ENCODE results near the gene PSME4.
"Not testable (repeated sequence)": the region's sequence is repeated elsewhere in the genome, so short reads cannot be mapped to it uniquely, and the experiment has no call there.

PSME4 gene

GRCh38 chr2:53942280-53942679 is 28.5 kb downstream of the PSME4 start:
- no peaks in the 10 kb centered on the region for H3K9me3 Mint-ChIP-seq
- peaks cover 8% of the 10 kb centered on the region for H3K4me1 Mint-ChIP-seq (ENCODE audit: low read depth)
- H3K27me3 Mint-ChIP-seq: no peaks in the 10 kb centered on the region
- no peak overlapping the region for H3K27ac Mint-ChIP-seq
- H3K36me3 Mint-ChIP-seq (ENCODE audit: low read depth): peaks cover 37% of the 10 kb centered on the region
- H3K4me3 Mint-ChIP-seq: no peak overlapping the region
- intact Hi-C loops (cut with micrococcal nuclease): no loop called here

DNA sequence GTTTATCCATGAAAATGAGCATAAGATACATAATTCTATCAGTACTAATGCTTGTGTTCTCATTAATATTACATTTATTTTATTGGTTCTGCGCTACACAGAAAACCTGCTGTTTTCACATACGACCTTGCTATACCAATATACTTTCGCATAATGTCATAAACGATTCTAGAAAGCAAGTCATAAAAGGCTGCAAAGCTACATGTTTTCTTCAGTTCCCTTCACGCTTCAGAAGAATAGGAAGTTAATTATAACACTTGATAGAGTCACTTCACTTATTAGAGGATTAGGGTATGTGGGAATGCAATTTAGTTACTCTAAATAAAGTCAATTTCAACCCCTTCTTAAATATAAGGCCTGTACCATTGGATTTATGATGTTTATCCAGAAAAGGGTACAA is 29.0 kb downstream of the PSME4 start:
- Mint-ChIP-seq H3K4me1 (ENCODE audit: low read depth) (peaks cover 6% of the 10 kb centered on the region), H3K9me3 (no peaks in the 10 kb centered on the region), H3K36me3 (ENCODE audit: low read depth) (peaks cover 37% of the 10 kb centered on the region), H3K27ac (no peak overlapping the region), H3K4me3 (no peak overlapping the region), H3K27me3 (no peaks in the 10 kb centered on the region)
- intact Hi-C loops (cut with micrococcal nuclease): no loop called here

DNA sequence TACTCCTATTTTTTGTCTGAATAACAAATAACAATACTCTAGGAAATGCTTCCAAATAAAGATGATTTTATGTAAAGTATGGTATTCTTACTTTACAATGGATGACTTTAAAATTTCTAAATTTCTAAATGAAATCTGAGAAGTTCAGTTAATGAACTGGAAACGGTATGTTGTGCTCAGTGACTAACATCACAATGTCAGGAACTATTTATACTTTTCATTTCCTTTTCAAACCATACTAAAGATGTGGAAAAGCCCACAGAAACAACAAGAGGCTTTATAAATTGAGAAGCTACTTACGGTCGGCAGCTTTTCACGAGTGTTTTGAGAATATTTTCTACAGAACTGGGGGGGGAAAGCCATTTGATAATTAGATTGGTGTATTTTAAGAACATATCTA is 31.1 kb downstream of the PSME4 start:
- intact Hi-C loops (cut with micrococcal nuclease): no loop called here
- Mint-ChIP-seq H3K27me3 (no peaks in the 10 kb centered on the region), H3K27ac (no peak overlapping the region), H3K36me3 (ENCODE audit: low read depth) (peaks cover 38% of the 10 kb centered on the region), H3K4me3 (no peak overlapping the region), H3K9me3 (no peaks in the 10 kb centered on the region), H3K4me1 (ENCODE audit: low read depth) (no peaks in the 10 kb centered on the region)

GRCh38 chr2:53938904-53939303 is 31.9 kb downstream of the PSME4 start:
- Mint-ChIP-seq H3K9me3 (no peaks in the 10 kb centered on the region), H3K27ac (no peak overlapping the region), H3K36me3 (ENCODE audit: low read depth) (peaks cover 43% of the 10 kb centered on the region), H3K4me3 (no peak overlapping the region), H3K27me3 (no peaks in the 10 kb centered on the region), H3K4me1 (ENCODE audit: low read depth) (no peaks in the 10 kb centered on the region)
- intact Hi-C loops (cut with micrococcal nuclease): no loop called here

GRCh38 chr2:53933329-53933728 is 37.5 kb downstream of the PSME4 start:
- peaks cover 83% of the 10 kb centered on the region for H3K36me3 Mint-ChIP-seq (ENCODE audit: low read depth)

GRCh38 chr2:53926321-53926720 is 44.5 kb downstream of the PSME4 start:
- H3K27ac Mint-ChIP-seq; intact Hi-C loops (cut with micrococcal nuclease); H3K27me3 Mint-ChIP-seq; H3K4me1 Mint-ChIP-seq (ENCODE audit: low read depth); H3K9me3 Mint-ChIP-seq; H3K4me3 Mint-ChIP-seq: not testable (repeated sequence)
- peaks cover 92% of the 10 kb centered on the region for H3K36me3 Mint-ChIP-seq (ENCODE audit: low read depth)

More at GRCh38 chr2:53933329-53933728, 37.5 kb downstream of the PSME4 start:
- intact Hi-C loops (cut with micrococcal nuclease): loop anchor here (5.0 kb wide), 1 partner anchor 46 kb away; no protein-coding TSS in a partner anchor
- Mint-ChIP-seq H3K4me3 (no peak overlapping the region), H3K27ac (no peak overlapping the region), H3K27me3 (no peaks in the 10 kb centered on the region), H3K9me3 (no peaks in the 10 kb centered on the region), H3K4me1 (ENCODE audit: low read depth) (no peaks in the 10 kb centered on the region)

DNA sequence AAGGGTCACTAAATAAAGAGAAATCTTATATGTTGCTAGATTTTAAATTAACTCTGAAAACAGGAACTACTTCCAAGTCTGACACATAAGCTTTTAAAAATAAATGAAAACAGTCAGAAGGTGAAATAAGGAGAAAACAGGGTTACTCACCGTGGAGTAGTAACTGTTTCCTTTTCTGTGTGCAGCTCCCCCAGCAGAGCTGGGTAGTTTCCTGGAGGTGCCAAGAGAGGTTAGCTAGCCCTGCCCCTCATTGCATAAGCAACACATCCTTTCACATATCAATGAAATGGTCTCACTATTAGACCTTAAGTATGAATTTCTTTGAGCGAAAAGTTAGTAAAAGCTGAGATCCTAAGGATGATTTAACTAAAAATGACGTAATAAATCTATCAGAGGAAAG is 57.1 kb downstream of the PSME4 start:
- peaks cover 47% of the 10 kb centered on the region for H3K36me3 Mint-ChIP-seq (ENCODE audit: low read depth)
- H3K27me3 Mint-ChIP-seq: no peaks in the 10 kb centered on the region
- intact Hi-C loops (cut with micrococcal nuclease): no loop called here
- H3K4me3 Mint-ChIP-seq: no peak overlapping the region
- H3K9me3 Mint-ChIP-seq: no peaks in the 10 kb centered on the region
- H3K4me1 Mint-ChIP-seq (ENCODE audit: low read depth): no peaks in the 10 kb centered on the region
- no peak overlapping the region for H3K27ac Mint-ChIP-seq

- no peaks in the 10 kb centered on the region for H3K4me1 Mint-ChIP-seq (ENCODE audit: low read depth)
- no peaks in the 10 kb centered on the region for H3K27me3 Mint-ChIP-seq
- H3K27ac Mint-ChIP-seq: no peak overlapping the region
Observed at GRCh38 chr2:53911434-53912189, 59.2 kb downstream of the PSME4 start.

DNA sequence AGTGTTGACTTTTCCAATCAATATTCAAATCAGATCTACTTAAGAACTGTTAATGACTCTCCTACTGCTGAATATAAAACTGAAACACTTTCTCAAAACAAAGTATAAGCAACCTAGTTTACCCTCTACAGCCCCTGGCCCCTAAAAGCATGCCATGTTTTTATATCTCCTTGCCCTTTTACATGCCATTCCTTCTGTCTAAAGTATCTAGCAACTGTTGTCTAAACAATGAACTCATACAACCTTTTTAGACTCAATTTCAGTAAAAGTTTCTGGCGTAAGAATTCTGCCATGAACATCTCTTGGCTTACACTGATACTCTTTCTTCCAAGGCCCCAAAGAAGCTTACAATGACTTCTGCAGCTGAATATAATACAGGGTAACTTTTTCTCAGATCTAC is 63.2 kb downstream of the PSME4 start:
- Mint-ChIP-seq H3K9me3 (no peaks in the 10 kb centered on the region), H3K4me3 (no peak overlapping the region), H3K27ac (no peak overlapping the region), H3K36me3 (ENCODE audit: low read depth) (peaks cover 68% of the 10 kb centered on the region), H3K4me1 (ENCODE audit: low read depth) (no peaks in the 10 kb centered on the region), H3K27me3 (no peaks in the 10 kb centered on the region)
- intact Hi-C loops (cut with micrococcal nuclease): no loop called here

More at GRCh38 chr2:53911434-53912189, 59.2 kb downstream of the PSME4 start:
- no peak overlapping the region for H3K4me3 Mint-ChIP-seq
- peaks cover 54% of the 10 kb centered on the region for H3K36me3 Mint-ChIP-seq (ENCODE audit: low read depth)
- H3K9me3 Mint-ChIP-seq: no peaks in the 10 kb centered on the region
- intact Hi-C loops (cut with micrococcal nuclease): no loop called here

- Mint-ChIP-seq H3K27ac (no peak overlapping the region), H3K9me3 (no peaks in the 10 kb centered on the region), H3K4me3 (no peak overlapping the region), H3K36me3 (ENCODE audit: low read depth) (peaks cover 81% of the 10 kb centered on the region), H3K4me1 (ENCODE audit: low read depth) (no peaks in the 10 kb centered on the region), H3K27me3 (no peaks in the 10 kb centered on the region)
- intact Hi-C loops (cut with micrococcal nuclease): no loop called here
Observed at GRCh38 chr2:53905396-53905795, 65.4 kb downstream of the PSME4 start.

DNA sequence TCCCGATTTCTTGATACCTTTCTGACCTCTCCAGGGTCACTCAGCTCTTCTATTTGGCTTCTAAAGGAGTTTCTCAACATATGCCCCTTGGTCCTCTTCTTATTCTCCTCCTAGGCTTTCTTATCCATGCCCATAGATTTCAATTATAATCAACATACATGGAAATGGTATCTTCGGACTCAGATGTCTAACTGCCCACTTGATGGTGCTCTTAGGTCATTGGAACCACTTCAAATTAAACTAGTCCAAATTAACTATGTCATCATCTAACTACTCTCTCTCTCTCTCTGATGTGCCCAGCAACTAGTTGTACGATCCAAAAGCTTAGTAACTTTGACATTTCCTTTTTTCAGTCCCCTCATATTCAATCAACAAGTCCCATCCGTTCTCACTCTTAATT is 67.8 kb downstream of the PSME4 start:
- intact Hi-C loops (cut with micrococcal nuclease): no loop called here
- H3K4me1 Mint-ChIP-seq (ENCODE audit: low read depth): no peaks in the 10 kb centered on the region
- no peaks in the 10 kb centered on the region for H3K9me3 Mint-ChIP-seq
- no peak overlapping the region for H3K27ac Mint-ChIP-seq
- peaks cover 89% of the 10 kb centered on the region for H3K36me3 Mint-ChIP-seq (ENCODE audit: low read depth)
- no peaks in the 10 kb centered on the region for H3K27me3 Mint-ChIP-seq
- no peak overlapping the region for H3K4me3 Mint-ChIP-seq

DNA sequence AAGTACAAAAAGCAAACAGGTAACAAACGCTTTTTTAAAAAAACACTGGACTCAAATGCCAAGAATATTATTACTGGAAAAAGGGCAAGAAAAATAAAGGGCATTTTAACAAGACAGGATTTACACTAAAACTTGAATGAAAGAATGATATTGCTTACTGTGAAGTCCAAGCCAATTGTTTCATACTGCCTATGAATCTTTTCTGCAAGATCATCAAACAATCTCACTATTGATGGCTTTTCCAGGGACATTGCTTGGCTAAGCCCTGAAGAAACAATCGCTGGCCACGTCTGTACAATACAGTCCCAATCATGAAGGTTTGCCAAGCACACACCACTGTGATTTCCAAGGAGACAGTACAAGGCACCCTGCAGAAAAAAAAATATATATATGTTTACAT is 69.6 kb downstream of the PSME4 start:
- H3K4me1 Mint-ChIP-seq (ENCODE audit: low read depth): no peaks in the 10 kb centered on the region
- no peak overlapping the region for H3K4me3 Mint-ChIP-seq
- intact Hi-C loops (cut with micrococcal nuclease): no loop called here
- H3K27ac Mint-ChIP-seq: no peak overlapping the region
- H3K9me3 Mint-ChIP-seq: no peaks in the 10 kb centered on the region
- H3K27me3 Mint-ChIP-seq: no peaks in the 10 kb centered on the region
- peaks cover 86% of the 10 kb centered on the region for H3K36me3 Mint-ChIP-seq (ENCODE audit: low read depth)

GRCh38 chr2:53896864-53897263 is 73.9 kb downstream of the PSME4 start:
- peak overlapping the region; percentile 29 for H3K27ac Mint-ChIP-seq
- intact Hi-C loops (cut with micrococcal nuclease): no loop called here
- no peaks in the 10 kb centered on the region for H3K27me3 Mint-ChIP-seq
- H3K4me3 Mint-ChIP-seq: no peak overlapping the region
- H3K9me3 Mint-ChIP-seq: no peaks in the 10 kb centered on the region
- peaks cover 81% of the 10 kb centered on the region for H3K36me3 Mint-ChIP-seq (ENCODE audit: low read depth)
- H3K4me1 Mint-ChIP-seq (ENCODE audit: low read depth): no peaks in the 10 kb centered on the region

- Mint-ChIP-seq H3K36me3 (ENCODE audit: low read depth) (peaks cover 91% of the 10 kb centered on the region), H3K4me3 (no peak overlapping the region), H3K27ac (no peak overlapping the region), H3K27me3 (no peaks in the 10 kb centered on the region), H3K4me1 (ENCODE audit: low read depth) (no peaks in the 10 kb centered on the region), H3K9me3 (no peaks in the 10 kb centered on the region)
- intact Hi-C loops (cut with micrococcal nuclease): loop anchor here (5.0 kb wide), 1 partner anchor 46 kb away; no protein-coding TSS in a partner anchor
Observed at GRCh38 chr2:53886406-53887280, 84.2 kb downstream of the PSME4 start.

All from dendritic cell treated with granulocyte-macrophage colony-stimulating factor and Interleukin-4, amounts not matched to agents 40 ng/mL and 50 ng/mL, for 4 days (primary cell).